Activated CD4-positive, alpha-beta T cell treated with anti-CD3 and anti-CD28 coated beads, Interleukin-2, Interleukin-4, amounts not matched to agents 100 ng/mL and 50 ng/mL, durations not matched to agents 16 hours and 8 hours (primary cell): Measurements from ENCODE around the gene PLCD3.
A peak's percentile ranks its signal among the peaks of the same experiment; 100 is the strongest.

Experiments used
- DNase-seq: peaks from one replicate; pipeline ENCODE4 v3.0.0-alpha.2; 2020; ENCODE audit warnings: low spot score

PLCD3 gene

GRCh38 chr17:45132320-45132571, at the start of gene PLCD3:
Gene PLCD3 (minus strand): TSS chr17:45132515. CDS start chr17:45132410, 105 bp downstream.
- DNase-seq, result no peak

- no peak for DNase-seq
These were observed 45.2 kb upstream of the PLCD3 start for GRCh38 chr17:45177563-45177962.

- DNase-seq, result no peak
These were observed 43.4 kb upstream of the PLCD3 start for GRCh38 chr17:45175759-45176115.

- peak; percentile 54 for DNase-seq
These were observed 40.4 kb upstream of the PLCD3 start for GRCh38 chr17:45172541-45173286.

- no peak for DNase-seq
These were observed 39.9 kb upstream of the PLCD3 start for GRCh38 chr17:45172232-45172540.

GRCh38 chr17:45171338-45172231, 39.3 kb upstream of the PLCD3 start:
- DNase-seq, result no peak

GRCh38 chr17:45170931-45171337, 38.6 kb upstream of the PLCD3 start:
- no peak for DNase-seq

GRCh38 chr17:45170280-45170930, 38.1 kb upstream of the PLCD3 start:
- DNase-seq, result no peak

GRCh38 chr17:45168991-45169752, 36.9 kb upstream of the PLCD3 start:
- DNase-seq, result no peak

- DNase-seq, result no peak
These were observed 32.5 kb upstream of the PLCD3 start for GRCh38 chr17:45164734-45165269.

- DNase-seq, result no peak
These were observed 29.8 kb upstream of the PLCD3 start for GRCh38 chr17:45162025-45162687.

GRCh38 chr17:45161288-45162024, 29.1 kb upstream of the PLCD3 start, which contains the start of gene HEXIM2:
Gene HEXIM2 (plus strand): TSS chr17:45161875. CDS start chr17:45162794, 919 bp downstream.
- peak; percentile 99 for DNase-seq

- no peak for DNase-seq
These were observed 28.4 kb upstream of the PLCD3 start for GRCh38 chr17:45160447-45161287.

GRCh38 chr17:45156242-45156641, 23.9 kb upstream of the PLCD3 start:
- DNase-seq, result no peak

GRCh38 chr17:45155483-45155882, 23.2 kb upstream of the PLCD3 start:
- DNase-seq, result no peak

- DNase-seq, result no peak
These were observed 22.7 kb upstream of the PLCD3 start for GRCh38 chr17:45155029-45155428.

- no peak for DNase-seq
These were observed 18.8 kb upstream of the PLCD3 start for GRCh38 chr17:45150911-45151809.
